Thyroid gland (tissue), 4 donors: ENCODE data around the gene CDC6. TPM values are rescaled to one million over a fixed set of nuclear protein-coding genes. Genes with fewer than 3 reads are reported as not detected.

Experiments
- DNase-seq, 2 donors: peaks; one replicate each; pipeline ENCODE4 v3.0.0-alpha.2; 2019
- H3K27ac ChIP-seq, 3 donors: fragments of 200-600 bp; sonication (generic); 1 replicate in 2 of 3; 2 replicates in 1 of 3; pipeline ENCODE4 v1.5.1; 2016 to 2019; ENCODE audit warnings: mild to moderate bottlenecking in 1 of 3, moderate library complexity in 1 of 3
- H3K27me3 ChIP-seq: fragments of 200-600 bp; sonication (generic); one replicate; pipeline ENCODE4 v1.5.1; 2019
- H3K36me3 ChIP-seq, 2 donors: fragments of 200-600 bp; sonication (generic); one replicate each; pipeline ENCODE4 v1.5.1; 2016 to 2019
- H3K4me1 ChIP-seq, 2 donors: fragments of 200-600 bp; sonication (generic); one replicate each; pipeline ENCODE4 v1.5.1; 2017 to 2019
- H3K4me3 ChIP-seq, 3 donors: fragments of 200-600 bp; sonication (generic); replicated peaks in 1 of 3; 1 replicate in 2 of 3; 2 replicates in 1 of 3; pipeline ENCODE4 v1.5.1; 2016; ENCODE audit warnings: mild to moderate bottlenecking in 1 of 3
- H3K9me3 ChIP-seq: fragments of 200-600 bp; sonication (generic); one replicate; pipeline ENCODE4 v1.5.1; 2017
- CTCF ChIP-seq, 6 experiments: fragments of 200-600 bp in 3 of 6; fragments of 450-650 bp in 3 of 6; sonication (generic) in 3 of 6; IDR thresholded peaks; one replicate each; pipeline ENCODE4 v1.5.1; 2016 to 2019; ENCODE audit warnings: antibody characterized with exemption in 6 of 6, mild to moderate bottlenecking in 2 of 6, inconsistent platforms in 1 of 6, moderate library complexity in 1 of 6
- POLR2A ChIP-seq, 2 donors: fragments of 450-650 bp; IDR thresholded peaks; one replicate each; pipeline ENCODE4 v1.6.1; 2017; ENCODE audit warnings: antibody characterized with exemption in 2 of 2, mild to moderate bottlenecking in 2 of 2, moderate library complexity in 1 of 2
- WGBS, 2 donors: methylation state at CpG; one replicate each; pipeline ENCODE4 v1.1.5; 2017; 5-methylcytosine and 5-hydroxymethylcytosine counted together
- intact Hi-C: fragments of 100-400 bp; cut with DNase I; formaldehyde crosslinking; loops from one replicate; pipeline ENCODE4 v1.15.1; 2023
- total RNA-seq, 4 donors: library from RNA; depleted of rRNA; stranded (reverse); fragments of >200 nt; gene quantifications; one replicate each; pipeline ENCODE4 v1.2.3, GENCODE V29; 2016

CDC6 gene
- total RNA-seq, 4 donors from 2014 or later: 0.63 to 5.2 (median 0.79) TPM

- intact Hi-C loops: loop anchor here (2.0 kb wide), 1 partner anchor 32 kb away; no protein-coding TSS in a partner anchor
- DNase-seq: no peak
- Histone ChIP-seq H3K4me3 (peak overlapping the region; percentile 8 to 97 (median 38)), H3K27me3 (no peaks in the 10 kb centered on the region), H3K36me3 (peaks cover 2 to 5% of the 10 kb centered on the region in 2 donors), H3K27ac (peak overlapping the region; percentile 85 to 95 (median 88)), H3K4me1 (peaks cover 62 to 80% of the 10 kb centered on the region in 2 donors), H3K9me3 (no peaks in the 10 kb centered on the region)
- WGBS, 2 donors: 41 to 43% methylated on average over 4 to 7 of the region's 7 CpGs
- TF ChIP-seq POLR2A (IDR thresholded peaks at IDR 0.05): no peak
- TF ChIP-seq CTCF (IDR thresholded peaks at IDR 0.05): no peak
Observed at GRCh38 chr17:40344421-40345160, 56.9 kb downstream of the CDC6 start.

GRCh38 chr17:40345161-40345993 is 57.7 kb downstream of the CDC6 start:
- TF ChIP-seq CTCF (IDR thresholded peaks at IDR 0.05) (no peak), POLR2A (IDR thresholded peaks at IDR 0.05) (peak in 1 of 2 donors; percentile 56)
- DNase-seq: peak; percentile 84 to 86
- intact Hi-C loops: loop anchor here (2.0 kb wide), 1 partner anchor 33 kb away; no protein-coding TSS in a partner anchor

GRCh38 chr17:40345994-40346764 is 58.5 kb downstream of the CDC6 start:
- TF ChIP-seq POLR2A (IDR thresholded peaks at IDR 0.05) (no peak), CTCF (IDR thresholded peaks at IDR 0.05) (no peak)
- Histone ChIP-seq H3K27me3 (no peaks in the 10 kb centered on the region), H3K4me3 (peak overlapping the region in 1 of 3 donors; percentile 97), H3K4me1 (peaks cover 59 to 76% of the 10 kb centered on the region in 2 donors), H3K9me3 (no peaks in the 10 kb centered on the region), H3K27ac (peak overlapping the region; percentile 85 to 95 (median 88)), H3K36me3 (peaks cover 5 to 11% of the 10 kb centered on the region in 2 donors)
- WGBS, 2 donors: 56 to 59% methylated on average over 11 of the region's 11 CpGs
- DNase-seq: no peak
- intact Hi-C loops: loop anchor here (2.0 kb wide), 1 partner anchor 33 kb away; no protein-coding TSS in a partner anchor

More at GRCh38 chr17:40345161-40345993, 57.7 kb downstream of the CDC6 start:
- peaks cover 63 to 80% of the 10 kb centered on the region in 2 donors for H3K4me1 ChIP-seq
- 2 to 7% methylated on average over 22 to 29 of the region's 45 CpGs for WGBS, 2 donors
- peaks cover 5 to 11% of the 10 kb centered on the region in 2 donors for H3K36me3 ChIP-seq
- H3K27ac ChIP-seq: peak overlapping the region; percentile 85 to 95 (median 88)
- no peaks in the 10 kb centered on the region for H3K27me3 ChIP-seq
- H3K9me3 ChIP-seq: no peaks in the 10 kb centered on the region
- H3K4me3 ChIP-seq: peak overlapping the region; percentile 8 to 97 (median 38)

GRCh38 chr17:40346765-40347158 is 59.1 kb downstream of the CDC6 start:
- Histone ChIP-seq H3K9me3 (no peaks in the 10 kb centered on the region), H3K4me1 (peaks cover 59 to 78% of the 10 kb centered on the region in 2 donors), H3K27ac (peak overlapping the region; percentile 85 to 95 (median 88)), H3K36me3 (peaks cover 7 to 14% of the 10 kb centered on the region in 2 donors), H3K4me3 (no peak overlapping the region), H3K27me3 (no peaks in the 10 kb centered on the region)
- WGBS, 2 donors: 17 to 43% methylated on average over 1 of the region's 1 CpG
- TF ChIP-seq CTCF (IDR thresholded peaks at IDR 0.05) (no peak), POLR2A (IDR thresholded peaks at IDR 0.05) (no peak)
- DNase-seq: no peak
- intact Hi-C loops: no loop called here
